Osteocyte (in vitro differentiated cells): ENCODE data around the gene CDK5RAP2. TPM values are rescaled to one million over a fixed set of nuclear protein-coding genes. Genes with fewer than 3 reads are reported as not detected.

Experiments
- DNase-seq: peaks from one replicate; pipeline ENCODE4 v3.0.0; 2021; ENCODE audit warnings: mixed read lengths; ENCODE audit not compliant: unreplicated experiment; ENCODE audit errors: extremely low spot score
- H3K27ac Mint-ChIP-seq: one replicate; pipeline ENCODE4 v1.8.0; 2021; ENCODE audit warnings: mild to moderate bottlenecking, mixed read lengths; ENCODE audit not compliant: unreplicated experiment
- H3K27me3 Mint-ChIP-seq: one replicate; pipeline ENCODE4 v1.8.0; 2021; ENCODE audit warnings: mixed read lengths; ENCODE audit not compliant: unreplicated experiment
- H3K36me3 Mint-ChIP-seq: one replicate; pipeline ENCODE4 v1.8.0; 2021; ENCODE audit warnings: mixed read lengths; ENCODE audit not compliant: unreplicated experiment
- H3K4me1 Mint-ChIP-seq: one replicate; pipeline ENCODE4 v1.8.0; 2021; ENCODE audit warnings: mixed read lengths; ENCODE audit not compliant: unreplicated experiment
- H3K4me3 Mint-ChIP-seq: one replicate; pipeline ENCODE4 v1.8.0; 2021; ENCODE audit warnings: mild to moderate bottlenecking, moderate library complexity, mixed read lengths; ENCODE audit not compliant: unreplicated experiment
- H3K9me3 Mint-ChIP-seq: one replicate; pipeline ENCODE4 v1.8.0; 2021; ENCODE audit warnings: mixed read lengths; ENCODE audit not compliant: unreplicated experiment
- total RNA-seq: library from RNA; stranded (reverse); gene quantifications from 2 replicates; pipeline ENCODE4 v1.2.1, GENCODE V29; 2021
- TF ChIP-seq, protein P1 (sequence below): fragments of 200-600 bp; sonication (generic); IDR thresholded peaks from 2 replicates; pipeline ENCODE4 v1.5.0; 2021; ENCODE audit warnings: antibody characterized with exemption, mild to moderate bottlenecking, moderate library complexity

Gene CDK5RAP2
- total RNA-seq, 1 donor from 2014 or later = 48.7 TPM

DNA sequence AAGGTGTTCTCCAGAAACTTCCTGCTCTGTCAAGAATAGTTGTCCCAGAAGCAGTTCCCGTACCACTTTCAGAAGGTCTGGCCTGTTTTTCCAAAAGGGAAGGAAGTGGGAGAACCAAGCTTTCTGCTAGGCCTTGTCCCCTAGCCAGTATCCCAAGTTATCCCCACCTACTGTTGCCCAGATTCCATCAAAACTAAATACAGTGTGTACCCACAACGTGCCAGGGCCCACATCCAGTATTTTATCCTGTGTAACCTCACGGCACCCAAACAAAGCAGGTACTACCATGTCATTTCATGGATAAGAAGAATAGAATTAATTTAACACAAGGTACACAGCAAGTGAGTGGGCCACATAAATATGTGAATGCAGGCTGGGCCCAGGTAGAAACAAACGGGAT, 126.2 kb downstream of the CDK5RAP2 start:
- no peak overlapping the region for H3K4me3 Mint-ChIP-seq
- TF ChIP-seq, protein P1, sequence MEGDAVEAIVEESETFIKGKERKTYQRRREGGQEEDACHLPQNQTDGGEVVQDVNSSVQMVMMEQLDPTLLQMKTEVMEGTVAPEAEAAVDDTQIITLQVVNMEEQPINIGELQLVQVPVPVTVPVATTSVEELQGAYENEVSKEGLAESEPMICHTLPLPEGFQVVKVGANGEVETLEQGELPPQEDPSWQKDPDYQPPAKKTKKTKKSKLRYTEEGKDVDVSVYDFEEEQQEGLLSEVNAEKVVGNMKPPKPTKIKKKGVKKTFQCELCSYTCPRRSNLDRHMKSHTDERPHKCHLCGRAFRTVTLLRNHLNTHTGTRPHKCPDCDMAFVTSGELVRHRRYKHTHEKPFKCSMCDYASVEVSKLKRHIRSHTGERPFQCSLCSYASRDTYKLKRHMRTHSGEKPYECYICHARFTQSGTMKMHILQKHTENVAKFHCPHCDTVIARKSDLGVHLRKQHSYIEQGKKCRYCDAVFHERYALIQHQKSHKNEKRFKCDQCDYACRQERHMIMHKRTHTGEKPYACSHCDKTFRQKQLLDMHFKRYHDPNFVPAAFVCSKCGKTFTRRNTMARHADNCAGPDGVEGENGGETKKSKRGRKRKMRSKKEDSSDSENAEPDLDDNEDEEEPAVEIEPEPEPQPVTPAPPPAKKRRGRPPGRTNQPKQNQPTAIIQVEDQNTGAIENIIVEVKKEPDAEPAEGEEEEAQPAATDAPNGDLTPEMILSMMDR = no peak
- peaks cover 9% of the 10 kb centered on the region for H3K9me3 Mint-ChIP-seq
- DNase-seq = no peak
- no peak overlapping the region for H3K27ac Mint-ChIP-seq
- H3K36me3 Mint-ChIP-seq = peaks cover 36% of the 10 kb centered on the region
- H3K4me1 Mint-ChIP-seq = peaks cover 17% of the 10 kb centered on the region
- no peaks in the 10 kb centered on the region for H3K27me3 Mint-ChIP-seq

DNA sequence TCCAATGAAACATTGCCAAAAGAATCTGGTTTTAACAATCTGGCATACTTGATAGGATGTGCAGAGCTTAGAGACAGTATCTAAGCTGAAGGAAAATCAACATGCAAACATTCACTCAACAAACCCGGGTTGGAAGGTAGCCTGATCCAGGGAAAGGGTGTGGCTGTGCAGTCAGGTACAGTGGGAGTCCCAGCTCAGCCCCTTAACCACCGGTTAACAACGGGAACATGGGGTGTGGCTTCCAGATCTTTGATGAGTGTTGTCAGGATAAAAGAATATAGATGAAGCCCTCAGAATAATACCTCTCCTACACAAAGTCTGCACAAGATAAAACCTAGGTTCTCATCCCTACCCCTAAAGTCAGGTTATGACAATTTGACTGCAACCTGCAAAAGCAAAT, 127.3 kb downstream of the CDK5RAP2 start:
- peaks cover 9% of the 10 kb centered on the region for H3K9me3 Mint-ChIP-seq
- peaks cover 29% of the 10 kb centered on the region for H3K36me3 Mint-ChIP-seq
- no peak overlapping the region for H3K4me3 Mint-ChIP-seq
- H3K4me1 Mint-ChIP-seq = peaks cover 17% of the 10 kb centered on the region
- TF ChIP-seq, protein P1 = no peak
- no peaks in the 10 kb centered on the region for H3K27me3 Mint-ChIP-seq
- H3K27ac Mint-ChIP-seq = no peak overlapping the region
- no peak for DNase-seq

DNA sequence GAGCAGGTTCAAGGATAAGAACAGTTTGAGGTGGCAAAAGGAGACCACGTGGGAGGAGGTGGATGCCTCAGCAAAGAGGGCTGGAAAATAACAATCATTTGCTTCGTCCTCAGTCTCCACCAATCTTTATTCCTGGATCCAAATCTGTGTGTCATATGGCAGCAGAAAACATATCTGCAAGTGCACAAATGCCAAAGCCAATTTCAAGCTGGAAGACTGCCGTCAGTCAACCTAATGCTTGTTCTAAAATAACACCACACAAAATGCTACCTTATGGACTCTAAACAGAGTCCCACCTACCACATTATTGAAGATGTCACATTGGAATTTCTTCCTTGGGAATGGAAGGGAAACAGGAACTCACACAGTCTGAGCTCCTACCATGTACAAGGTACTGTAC, 129.1 kb downstream of the CDK5RAP2 start:
- Mint-ChIP-seq H3K27me3 (no peaks in the 10 kb centered on the region), H3K9me3 (peaks cover 7% of the 10 kb centered on the region), H3K36me3 (peaks cover 22% of the 10 kb centered on the region), H3K4me3 (no peak overlapping the region), H3K27ac (no peak overlapping the region), H3K4me1 (peaks cover 22% of the 10 kb centered on the region)
- TF ChIP-seq, protein P1 = no peak
- no peak for DNase-seq

DNA sequence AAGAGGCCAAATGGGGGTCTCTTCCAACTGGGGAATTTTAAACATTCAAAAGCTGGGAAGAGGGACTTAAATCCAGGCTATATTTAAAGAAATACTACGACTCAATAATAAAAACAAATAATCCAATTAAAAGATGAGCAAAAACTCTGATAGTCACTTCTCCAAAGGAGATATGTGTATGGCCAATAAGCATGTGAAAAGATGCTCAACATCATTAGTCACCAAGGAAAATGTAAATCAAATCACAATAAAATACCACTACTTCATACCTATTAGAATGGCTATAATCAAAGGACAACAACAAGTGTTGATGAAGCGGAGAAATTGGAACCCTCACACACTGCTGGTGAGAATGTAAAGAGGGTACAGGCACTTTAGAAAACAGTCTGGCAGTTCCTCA, 130.4 kb downstream of the CDK5RAP2 start:
- H3K27me3 Mint-ChIP-seq = no peaks in the 10 kb centered on the region
- H3K36me3 Mint-ChIP-seq = peaks cover 15% of the 10 kb centered on the region
- TF ChIP-seq, protein P1 = no peak
- H3K9me3 Mint-ChIP-seq = peaks cover 4% of the 10 kb centered on the region
- no peak overlapping the region for H3K4me3 Mint-ChIP-seq
- no peak for DNase-seq
- no peak overlapping the region for H3K27ac Mint-ChIP-seq
- H3K4me1 Mint-ChIP-seq = peaks cover 16% of the 10 kb centered on the region

DNA sequence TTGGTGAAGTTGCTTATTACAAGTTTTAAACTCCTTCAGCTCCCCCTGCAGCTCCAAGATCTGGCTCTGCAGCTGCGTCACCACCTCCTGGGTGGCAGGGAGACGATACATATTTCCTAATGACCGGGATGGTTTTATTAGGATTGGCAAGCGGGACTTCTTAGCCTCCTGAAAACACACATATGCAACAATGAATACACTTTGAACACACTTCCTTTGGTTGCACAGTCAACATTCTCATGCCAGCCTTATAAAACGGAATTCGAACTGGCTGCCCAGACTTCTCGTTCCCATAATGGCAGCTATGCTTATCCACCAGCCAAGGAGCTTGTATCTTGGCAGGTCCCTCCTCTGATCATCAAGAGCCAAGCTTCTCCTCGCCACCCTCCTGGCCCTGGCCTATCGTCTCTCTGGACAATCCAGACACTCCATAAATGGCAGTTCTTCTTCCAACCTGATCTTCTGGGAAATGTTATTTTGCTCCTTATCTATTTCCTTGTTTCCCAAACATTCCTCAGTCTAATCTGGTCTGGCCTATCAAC, 131.9 kb downstream of the CDK5RAP2 start:
- TF ChIP-seq, protein P1 = no peak
- H3K9me3 Mint-ChIP-seq = peaks cover 4% of the 10 kb centered on the region
- peaks cover 22% of the 10 kb centered on the region for H3K4me1 Mint-ChIP-seq
- DNase-seq = no peak
- H3K27me3 Mint-ChIP-seq = no peaks in the 10 kb centered on the region
- no peak overlapping the region for H3K4me3 Mint-ChIP-seq
- H3K36me3 Mint-ChIP-seq = peaks cover 13% of the 10 kb centered on the region
- no peak overlapping the region for H3K27ac Mint-ChIP-seq
